HepG2 (cell line): Measurements from ENCODE around the gene GDF15. TPM values are rescaled to one million over a fixed set of nuclear protein-coding genes. Genes with fewer than 3 reads are reported as not detected.

Source experiments
- ATAC-seq: fragments of 200-7000 bp; cut with Tn5 transposase; 3 replicates; pipeline ENCODE4 v1.9.1; 2020; ENCODE audit warnings: mild to moderate bottlenecking, moderate library complexity
- BruUV-seq: library from RNA; stranded (reverse); fragments of 400-500 nt; replicated peaks from 2 replicates; lab custom pipeline; 2021; lab: Mats Ljungman, UMichigan
- CTCF ChIA-PET: fragments of 300-600 bp; formaldehyde crosslinking; extraction: SDS; loops from one replicate; lab custom pipeline; 2021; ENCODE audit warnings: low total read pairs, inconsistent platforms, low intra/inter-chr PET ratio; lab: Yijun Ruan, JAX
- POLR2A ChIA-PET: fragments of 350-600 bp; sonication (Branson Sonifier 250); formaldehyde crosslinking; loops from one replicate; lab custom pipeline; 2020; ENCODE audit warnings: antibody characterized with exemption, inconsistent platforms; lab: Yijun Ruan, JAX
- DNase-seq: peaks from one replicate; pipeline ENCODE4 v3.0.0-alpha.2; 2015; ENCODE audit warnings: low spot score
- FAIRE-seq: peaks from 3 replicates; lab custom pipeline; 2011; peaks lifted over from hg19 to GRCh38; lab: Jason Lieb, UNC
- H2AFZ ChIP-seq: one replicate; pipeline ENCODE4 v1.6.1; 2011; ENCODE audit warnings: low read length, inconsistent platforms
- H3K27ac ChIP-seq: fragments of 300-600 bp; 3 replicates; pipeline ENCODE4 v1.8.0; 2011; ENCODE audit warnings: mixed run types, mild to moderate bottlenecking, mixed read lengths, low read length, inconsistent platforms; ENCODE audit not compliant: insufficient read depth; ENCODE audit errors: extremely low read length
- H3K27me3 ChIP-seq, 2 experiments: fragments of 200-600 bp in 1 of 2; 2 replicates in 1 of 2; 3 replicates in 1 of 2; pipeline versions ENCODE4 v1.6.0 to v1.8.0; 2011; ENCODE audit warnings: low read length in 2 of 2, mild to moderate bottlenecking in 2 of 2, moderate library complexity in 2 of 2, inconsistent platforms in 1 of 2; ENCODE audit not compliant: insufficient read depth in 2 of 2, control insufficient read depth in 1 of 2
- H3K36me3 ChIP-seq, 2 experiments: fragments of 200-600 bp in 1 of 2; replicated peaks in 1 of 2; 2 replicates in 1 of 2; 3 replicates in 1 of 2; pipeline versions ENCODE4 v1.5.1 to v1.8.0; 2011; ENCODE audit warnings: low read length in 2 of 2, inconsistent platforms in 1 of 2; ENCODE audit not compliant: insufficient read depth in 2 of 2, control insufficient read depth in 1 of 2
- H3K4me1 ChIP-seq: 2 replicates; pipeline ENCODE4 v1.5.1; 2012; ENCODE audit warnings: low read length, inconsistent platforms; ENCODE audit not compliant: insufficient read depth
- H3K4me2 ChIP-seq: 2 replicates; pipeline ENCODE4 v1.6.0; 2011; ENCODE audit warnings: low read depth, low read length, inconsistent platforms
- H3K4me3 ChIP-seq, 3 experiments: fragments of 200-600 bp in 1 of 3; sonication (generic), shearing (Covaris generic) in 1 of 3; replicated peaks in 1 of 3; 2 replicates each; pipeline ENCODE4 v1.5.1; 2011 to 2016; ENCODE audit warnings: low read length in 3 of 3, inconsistent platforms in 2 of 3, low read depth in 2 of 3, mild to moderate bottlenecking in 2 of 3, control low read depth in 1 of 3, mixed read lengths in 1 of 3; ENCODE audit not compliant: insufficient read depth in 1 of 3
- H3K79me2 ChIP-seq: one replicate; pipeline ENCODE4 v1.6.1; 2011; ENCODE audit warnings: low read length, inconsistent platforms; ENCODE audit not compliant: insufficient read depth
- H3K9ac ChIP-seq: 2 replicates; pipeline ENCODE4 v1.6.0; 2011; ENCODE audit warnings: mild to moderate bottlenecking, low read depth, low read length, inconsistent platforms; ENCODE audit not compliant: insufficient read depth
- H3K9me3 ChIP-seq: 2 replicates; pipeline ENCODE4 v1.5.1; 2012; ENCODE audit warnings: mild to moderate bottlenecking, low read length
- H4K20me1 ChIP-seq: 2 replicates; pipeline ENCODE4 v1.6.0; 2011; ENCODE audit warnings: inconsistent platforms, mild to moderate bottlenecking, low read length, moderate library complexity; ENCODE audit not compliant: insufficient read depth
- HNRNPL ChIP-seq: fragments of 200-400 bp; formaldehyde crosslinking; IDR thresholded peaks from 2 replicates; pipeline ENCODE4 v1.6.1; 2017; ENCODE audit warnings: mild to moderate bottlenecking, low read depth, low read length
- HOXA3 ChIP-seq: sonication (generic); formaldehyde crosslinking; IDR thresholded peaks from 2 replicates; pipeline ENCODE4 v1.5.0; 2020; ENCODE audit warnings: missing genetic modification reagents
- ISL2 ChIP-seq: sonication (generic); formaldehyde crosslinking; IDR thresholded peaks from 2 replicates; pipeline ENCODE4 v1.5.0; 2020; ENCODE audit warnings: missing genetic modification reagents
- POLR2A ChIP-seq, 2 experiments: IDR thresholded peaks; 2 replicates each; pipeline ENCODE4 v1.6.1; 2011; ENCODE audit warnings: low read depth in 2 of 2, low read length in 2 of 2, mild to moderate bottlenecking in 1 of 2, moderate library complexity in 1 of 2; ENCODE audit not compliant: insufficient read depth in 1 of 2
- PRPF4 ChIP-seq: fragments of 200-400 bp; formaldehyde crosslinking; IDR thresholded peaks from 2 replicates; pipeline ENCODE4 v1.6.1; 2016; ENCODE audit warnings: low read length, low read depth; ENCODE audit not compliant: poor library complexity, severe bottlenecking
- RBFOX2 ChIP-seq: fragments of 200-400 bp; formaldehyde crosslinking; IDR thresholded peaks from 2 replicates; pipeline ENCODE4 v1.6.1; 2017; ENCODE audit warnings: low read depth, mild to moderate bottlenecking, low read length
- SRSF1 ChIP-seq: fragments of 200-400 bp; formaldehyde crosslinking; optimal IDR thresholded peaks from 2 replicates; pipeline ENCODE3; 2017; ENCODE audit warnings: mild to moderate bottlenecking, low read depth, low read length, moderate library complexity
- ZFP91 ChIP-seq: sonication (generic); formaldehyde crosslinking; IDR thresholded peaks from 2 replicates; pipeline ENCODE4 v1.9.0; 2022; ENCODE audit warnings: missing genetic modification reagents, mild to moderate bottlenecking, borderline replicate concordance
- ZNF207 ChIP-seq: fragments of 450-650 bp; IDR thresholded peaks from 2 replicates; pipeline ENCODE4 v1.6.1; 2016; ENCODE audit warnings: antibody characterized with exemption, borderline replicate concordance
- ZNF552 ChIP-seq: sonication (generic); formaldehyde crosslinking; IDR thresholded peaks from 2 replicates; pipeline ENCODE4 v1.9.0; 2022; ENCODE audit warnings: missing genetic modification reagents, mild to moderate bottlenecking, borderline replicate concordance
- ZNF644 ChIP-seq: IDR thresholded peaks from 2 replicates; pipeline ENCODE4 v1.6.1; 2016; ENCODE audit warnings: low read depth
- WGBS: methylation state at CpG from one replicate; pipeline ENCODE4 v1.1.6; 2017; ENCODE audit warnings: low lambda C conversion rate; 5-methylcytosine and 5-hydroxymethylcytosine counted together
- in situ Hi-C: cut with HindIII; loops from 2 replicates; pipeline ENCODE4 v1.10.0; 2017; ENCODE audit warnings: low pct_unique_long_range_greater_than_20kb; ENCODE audit not compliant: extremely low pct_ligation_motif_present
- intact Hi-C: fragments of 100-400 bp; cut with micrococcal nuclease; formaldehyde crosslinking; loops from one replicate; pipeline ENCODE4 v1.10.0; 2022; ENCODE audit not compliant: unreplicated experiment
- polyA plus RNA-seq, 8 experiments: library from polyadenylated mRNA; depleted of rRNA in 3 of 8; stranded (reverse) in 7 of 8; unstranded in 1 of 8; fragments of >200 nt; fragmentation: Illumina TruSeq in 4 of 8; extraction: Trizol in 4 of 8; gene quantifications; 2 replicates each; pipeline versions ENCODE4 v1.2.1 to v1.2.3, GENCODE V29; 2011 to 2016; ENCODE audit warnings: low read depth in 4 of 8, missing spikeins in 1 of 8, mixed read lengths in 1 of 8; ENCODE audit not compliant: insufficient read depth in 1 of 8
- total RNA-seq, 5 experiments: library from RNA; depleted of rRNA; stranded (reverse); fragments of >200 nt; fragmentation: Illumina TruSeq; extraction: Trizol; gene quantifications; 2 replicates each; pipeline ENCODE4 v1.2.3, GENCODE V29; 2016; ENCODE audit warnings: low read depth in 1 of 5
- TF ChIP-seq, protein P1 (sequence below): sonication (generic); formaldehyde crosslinking; IDR thresholded peaks from 2 replicates; pipeline ENCODE4 v1.4.0; 2020; ENCODE audit warnings: missing genetic modification reagents

The GDF15 gene
- total and polyA plus RNA-seq, 2 of the 13 experiments (the other 11 are each of a cell fraction or from before 2014, with no cell fraction given), result 146 to 422 TPM

GRCh38 chr19:18435178-18435841, 49.4 kb downstream of the GDF15 start:
- Histone ChIP-seq H3K79me2 (no peaks in the 10 kb centered on the region), H3K36me3 (peaks cover 1 to 3% of the 10 kb centered on the region in 2 experiments; a peak in 1 of 5 replicates), H3K4me3 (no peak overlapping the region), H3K9me3 (no peaks in the 10 kb centered on the region), H3K27me3 (no peaks in the 10 kb centered on the region), H3K4me1 (peaks cover 23% of the 10 kb centered on the region), H3K27ac (no peak overlapping the region), H2AFZ (no peak overlapping the region), H4K20me1 (no peaks in the 10 kb centered on the region), H3K9ac (no peak overlapping the region), H3K4me2 (no peak overlapping the region)
- BruUV-seq, result TSS peak; percentile 59
- in situ Hi-C loops (no loop called here), intact Hi-C loops (no loop called here)
- DNase-seq, result no peak
- ChIA-PET CTCF (no interaction called here), POLR2A (no interaction called here)
- ATAC-seq, result no peak
- no peak for FAIRE-seq
- WGBS, result 96% methylated on average over 36 of the region's 49 CpGs
- TF ChIP-seq RBFOX2 (0 out of 2 replicates have a peak, but pooled peaks have one; percentile 4), ZNF644 (CRISPR knock-in tag) (no peak)
- TF ChIP-seq, protein P1, sequence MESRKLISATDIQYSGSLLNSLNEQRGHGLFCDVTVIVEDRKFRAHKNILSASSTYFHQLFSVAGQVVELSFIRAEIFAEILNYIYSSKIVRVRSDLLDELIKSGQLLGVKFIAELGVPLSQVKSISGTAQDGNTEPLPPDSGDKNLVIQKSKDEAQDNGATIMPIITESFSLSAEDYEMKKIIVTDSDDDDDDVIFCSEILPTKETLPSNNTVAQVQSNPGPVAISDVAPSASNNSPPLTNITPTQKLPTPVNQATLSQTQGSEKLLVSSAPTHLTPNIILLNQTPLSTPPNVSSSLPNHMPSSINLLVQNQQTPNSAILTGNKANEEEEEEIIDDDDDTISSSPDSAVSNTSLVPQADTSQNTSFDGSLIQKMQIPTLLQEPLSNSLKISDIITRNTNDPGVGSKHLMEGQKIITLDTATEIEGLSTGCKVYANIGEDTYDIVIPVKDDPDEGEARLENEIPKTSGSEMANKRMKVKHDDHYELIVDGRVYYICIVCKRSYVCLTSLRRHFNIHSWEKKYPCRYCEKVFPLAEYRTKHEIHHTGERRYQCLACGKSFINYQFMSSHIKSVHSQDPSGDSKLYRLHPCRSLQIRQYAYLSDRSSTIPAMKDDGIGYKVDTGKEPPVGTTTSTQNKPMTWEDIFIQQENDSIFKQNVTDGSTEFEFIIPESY, result peak; percentile 49; the same call in 1 of the 2 replicates

DNA sequence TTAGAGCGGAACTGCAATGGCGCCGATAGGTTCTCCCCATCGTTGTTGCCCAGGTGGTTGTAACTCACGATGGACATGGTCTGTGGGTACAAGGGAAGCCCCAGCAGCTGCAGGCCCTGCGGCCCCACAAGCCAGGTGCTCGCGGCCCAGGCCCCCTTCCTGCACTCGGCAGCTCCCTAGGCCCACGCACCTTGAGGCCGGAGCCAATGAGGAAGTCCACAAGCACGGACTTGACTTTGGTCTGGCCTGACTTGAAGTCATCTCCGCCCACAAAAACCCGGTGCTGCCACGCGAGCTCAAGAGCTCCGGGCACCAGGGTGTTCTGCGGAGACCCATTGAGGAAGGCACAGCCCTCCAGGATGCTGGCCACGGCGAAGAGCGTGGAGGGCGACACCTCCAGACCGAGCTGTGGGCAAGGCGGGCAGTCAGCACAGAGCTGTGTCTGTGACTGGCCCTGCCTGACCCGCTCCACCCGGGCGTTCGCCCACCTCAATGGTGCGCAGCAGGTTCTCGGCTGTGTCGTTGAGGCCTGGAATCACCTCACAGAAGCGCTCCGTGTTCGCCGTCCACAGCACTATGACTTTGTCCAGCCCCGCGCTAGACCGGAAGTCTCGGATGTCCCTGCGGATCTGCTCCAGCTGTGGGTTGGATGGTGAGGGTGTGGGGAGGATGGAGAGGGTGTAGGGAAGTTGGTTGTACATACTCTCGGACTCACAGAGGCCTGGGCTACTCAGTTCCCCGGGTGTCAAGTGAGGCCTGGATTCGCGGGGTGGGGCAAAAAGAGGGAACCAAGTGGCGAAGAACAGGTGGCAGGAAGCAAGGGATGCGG, 50.1 kb downstream of the GDF15 start:
- Histone ChIP-seq H3K4me2 (peak overlapping the region; percentile 49; the same call in 1 of the 2 replicates), H3K9ac (no peak overlapping the region), H3K27me3 (no peaks in the 10 kb centered on the region), H3K79me2 (no peaks in the 10 kb centered on the region), H3K27ac (no peak overlapping the region), H3K36me3 (peaks cover 0 to 3% of the 10 kb centered on the region in 2 experiments; a peak in 1 of 5 replicates), H2AFZ (no peak overlapping the region), H3K4me3 (no peak overlapping the region), H4K20me1 (peaks cover 6% of the 10 kb centered on the region; the same call in 1 of the 2 replicates), H3K4me1 (peaks cover 30% of the 10 kb centered on the region), H3K9me3 (no peaks in the 10 kb centered on the region)
- intact Hi-C loops, result no loop called here
- no TSS peak for BruUV-seq
- in situ Hi-C loops, result no loop called here
- ChIA-PET CTCF (no interaction called here), POLR2A (no interaction called here)
- TF ChIP-seq ZNF552 (CRISPR knock-in tag) (no peak), SRSF1 (peak; percentile 9), HNRNPL (0 out of 2 replicates have a peak, but pooled peaks have one; percentile 40), POLR2A (IDR thresholded peaks at IDR 0.05; ENCODE audit: insufficient read depth in 1 of 2, low read depth in 2 of 2, low read length in 2 of 2) (0 out of 4 replicates have a peak, but pooled peaks of 1 of the 2 experiments have one; percentile 16), HOXA3 (CRISPR knock-in tag) (0 out of 2 replicates have a peak, but pooled peaks have one; percentile 12), ISL2 (CRISPR knock-in tag) (no peak), ZNF207 (no peak), ZFP91 (CRISPR knock-in tag) (0 out of 2 replicates have a peak, but pooled peaks have one; percentile 30), PRPF4 (peak; percentile 22)
- DNase-seq (no peak), ATAC-seq (no peak), FAIRE-seq (no peak)
- WGBS, result 95% methylated on average over 41 of the region's 46 CpGs
